ENCODE data around the gene ABCA1. TPM values are rescaled to one million over a fixed set of nuclear protein-coding genes. Genes with fewer than 3 reads are reported as not detected.
A peak's percentile ranks its signal among the peaks of the same experiment; 100 is the strongest.

The ABCA1 gene
- total RNA-seq, 6 experiments from 2014 or later: 45.8 to 107 (median 61.4) TPM

GRCh38 chr9:104915753-104916152 lies 12.2 kb downstream of the ABCA1 start:
- H3K27me3 ChIP-seq: no peaks in the 10 kb centered on the region
- ATAC-seq (peak; percentile 74 to 95 (median 87)), DNase-seq (peak in 2 of 3 donors; percentile 52 to 74)
- intact Hi-C loops (cut with DNase I): no loop called here
- WGBS (ENCODE audit: insufficient coverage, low coverage, low lambda C conversion rate, missing lambda C conversion rate): 19% methylated on average over 3 of the region's 3 CpGs
- peaks cover 0 to 88% (median 38%) of the 10 kb centered on the region in 4 donors for H3K4me1 ChIP-seq
- H3K36me3 ChIP-seq: no peaks in the 10 kb centered on the region
- TF ChIP-seq POLR2A (IDR thresholded peaks at IDR 0.05): no peak
- TF ChIP-seq, protein P1, sequence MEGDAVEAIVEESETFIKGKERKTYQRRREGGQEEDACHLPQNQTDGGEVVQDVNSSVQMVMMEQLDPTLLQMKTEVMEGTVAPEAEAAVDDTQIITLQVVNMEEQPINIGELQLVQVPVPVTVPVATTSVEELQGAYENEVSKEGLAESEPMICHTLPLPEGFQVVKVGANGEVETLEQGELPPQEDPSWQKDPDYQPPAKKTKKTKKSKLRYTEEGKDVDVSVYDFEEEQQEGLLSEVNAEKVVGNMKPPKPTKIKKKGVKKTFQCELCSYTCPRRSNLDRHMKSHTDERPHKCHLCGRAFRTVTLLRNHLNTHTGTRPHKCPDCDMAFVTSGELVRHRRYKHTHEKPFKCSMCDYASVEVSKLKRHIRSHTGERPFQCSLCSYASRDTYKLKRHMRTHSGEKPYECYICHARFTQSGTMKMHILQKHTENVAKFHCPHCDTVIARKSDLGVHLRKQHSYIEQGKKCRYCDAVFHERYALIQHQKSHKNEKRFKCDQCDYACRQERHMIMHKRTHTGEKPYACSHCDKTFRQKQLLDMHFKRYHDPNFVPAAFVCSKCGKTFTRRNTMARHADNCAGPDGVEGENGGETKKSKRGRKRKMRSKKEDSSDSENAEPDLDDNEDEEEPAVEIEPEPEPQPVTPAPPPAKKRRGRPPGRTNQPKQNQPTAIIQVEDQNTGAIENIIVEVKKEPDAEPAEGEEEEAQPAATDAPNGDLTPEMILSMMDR (IDR thresholded peaks at IDR 0.05): no peak
- no peaks in the 10 kb centered on the region for H3K9me3 ChIP-seq
- H3K27ac ChIP-seq: peak overlapping the region in 2 of 3 donors; percentile 37 to 55
- no peak overlapping the region for H3K4me3 ChIP-seq

DNA sequence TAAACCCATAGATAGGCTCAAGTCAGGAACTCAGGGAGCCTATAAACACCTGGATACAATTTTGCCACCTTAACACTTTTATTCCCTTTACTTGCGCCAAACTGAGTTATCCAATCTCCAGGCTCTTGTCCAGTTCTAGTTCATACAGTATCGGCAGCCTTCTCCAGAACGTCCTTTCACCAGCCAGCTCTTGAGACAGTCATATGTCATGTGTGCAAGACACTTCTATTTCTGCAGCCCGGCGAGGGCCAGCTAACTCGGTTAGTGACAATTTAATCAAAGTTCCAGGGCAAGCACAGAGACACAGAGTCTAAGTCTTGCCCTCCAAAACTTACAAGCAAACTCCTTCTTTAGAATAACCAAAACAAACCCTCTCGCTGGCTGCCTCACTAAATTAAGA lies 12.9 kb downstream of the ABCA1 start:
- Histone ChIP-seq H3K36me3 (no peaks in the 10 kb centered on the region), H3K27me3 (no peaks in the 10 kb centered on the region), H3K4me3 (no peak overlapping the region), H3K4me1 (peaks cover 0 to 92% (median 42%) of the 10 kb centered on the region in 4 donors), H3K9me3 (no peaks in the 10 kb centered on the region), H3K27ac (peak overlapping the region in 2 of 3 donors; percentile 8 to 55)
- intact Hi-C loops (cut with DNase I): no loop called here
- DNase-seq: no peak
- TF ChIP-seq, protein P1 (IDR thresholded peaks at IDR 0.05): no peak
- TF ChIP-seq POLR2A (IDR thresholded peaks at IDR 0.05): no peak
- peak in 3 of 4 donors; percentile 10 to 40 (median 14) for ATAC-seq
- WGBS (ENCODE audit: insufficient coverage, low coverage, low lambda C conversion rate, missing lambda C conversion rate): 18% methylated on average over 7 of the region's 7 CpGs

GRCh38 chr9:104914466-104914865 lies 13.5 kb downstream of the ABCA1 start:
- WGBS (ENCODE audit: insufficient coverage, low coverage, low lambda C conversion rate, missing lambda C conversion rate): 85% methylated on average over 3 of the region's 3 CpGs
- no peak for DNase-seq
- ATAC-seq: no peak
- intact Hi-C loops (cut with DNase I): no loop called here
- Histone ChIP-seq H3K27ac (peak overlapping the region in 2 of 3 donors; percentile 8 to 55), H3K4me1 (peaks cover 0 to 91% (median 43%) of the 10 kb centered on the region in 4 donors), H3K27me3 (no peaks in the 10 kb centered on the region), H3K4me3 (no peak overlapping the region), H3K9me3 (no peaks in the 10 kb centered on the region), H3K36me3 (no peaks in the 10 kb centered on the region)
- TF ChIP-seq, protein P1 (IDR thresholded peaks at IDR 0.05): no peak
- no peak for TF ChIP-seq POLR2A (IDR thresholded peaks at IDR 0.05)

DNA sequence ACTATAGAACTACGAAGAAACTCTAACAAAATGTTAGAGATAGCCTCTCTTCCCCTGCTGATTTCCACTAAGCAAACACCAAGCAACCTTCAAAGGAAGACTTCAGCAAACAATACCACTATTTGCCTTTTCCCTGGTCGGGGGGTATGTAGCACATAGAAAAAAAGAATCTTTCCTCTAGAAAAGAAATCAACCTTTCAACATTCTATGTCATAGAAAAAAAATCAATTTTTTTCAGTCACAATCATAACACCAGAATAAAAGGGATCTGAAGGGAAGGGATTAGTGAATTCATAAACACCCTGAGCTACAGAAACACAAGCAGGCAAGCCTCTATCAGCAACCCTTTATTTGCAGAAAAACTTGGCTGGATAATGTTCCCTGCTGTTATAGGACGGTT lies 15.3 kb downstream of the ABCA1 start:
- ATAC-seq: peak in 1 of 4 donors; percentile 4
- no peak for DNase-seq
- H3K27me3 ChIP-seq: no peaks in the 10 kb centered on the region
- 8% methylated on average over 3 of the region's 3 CpGs for WGBS (ENCODE audit: insufficient coverage, low coverage, low lambda C conversion rate, missing lambda C conversion rate)
- no peaks in the 10 kb centered on the region for H3K36me3 ChIP-seq
- no peak for TF ChIP-seq POLR2A (IDR thresholded peaks at IDR 0.05)
- TF ChIP-seq, protein P1 (IDR thresholded peaks at IDR 0.05): no peak
- intact Hi-C loops (cut with DNase I): no loop called here
- peak overlapping the region in 1 of 3 donors; percentile 3 for H3K27ac ChIP-seq
- no peaks in the 10 kb centered on the region for H3K9me3 ChIP-seq
- H3K4me1 ChIP-seq: peaks cover 0 to 89% (median 35%) of the 10 kb centered on the region in 4 donors
- H3K4me3 ChIP-seq: no peak overlapping the region

All from right lobe of liver (tissue), 6 donors.